ENCODE data around the gene ETFB.

ETFB gene

GRCh38 chr19:51364200-51365106 lies 1.7 kb downstream of the ETFB start:
- no peaks in the 10 kb centered on the region for H3K9me3 ChIP-seq (ENCODE audit: control insufficient read depth, insufficient read depth, low read length)
- peak overlapping the region; percentile 25 for H3K27ac ChIP-seq (ENCODE audit: low read depth, low read length)
- no peaks in the 10 kb centered on the region for H3K36me3 ChIP-seq (ENCODE audit: control insufficient read depth, insufficient read depth, low read length)
- no peak overlapping the region for H3K4me3 ChIP-seq (ENCODE audit: low read depth, low read length)
- no peak overlapping the region for H3K9ac ChIP-seq (ENCODE audit: low read depth, low read length)
- no peaks in the 10 kb centered on the region for H3K27me3 ChIP-seq (ENCODE audit: control insufficient read depth, insufficient read depth, low read length)
- peaks cover 21% of the 10 kb centered on the region for H3K4me1 ChIP-seq (ENCODE audit: control insufficient read depth, insufficient read depth, low read length)

DNA sequence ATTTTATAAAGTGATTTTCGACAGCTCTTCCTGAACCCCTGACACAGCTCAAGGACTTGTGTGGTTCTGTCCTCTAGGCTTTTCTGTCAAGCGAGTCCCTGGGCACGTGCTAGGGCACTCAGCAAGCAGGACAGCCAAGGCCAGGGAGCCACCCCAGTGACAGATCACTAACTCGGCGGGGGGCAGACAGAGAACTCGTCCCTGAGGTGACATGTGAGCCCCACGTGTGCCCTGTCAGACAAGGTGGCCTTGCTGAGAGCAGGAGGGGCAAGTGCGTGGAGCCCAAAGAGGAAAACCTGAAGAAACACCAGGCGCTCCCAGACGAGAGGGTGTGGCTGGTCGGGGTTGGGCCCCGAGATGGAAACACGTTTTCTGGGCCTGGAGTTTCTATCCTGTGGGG lies 4.9 kb downstream of the ETFB start:
- Histone ChIP-seq H3K27me3 (ENCODE audit: control insufficient read depth, insufficient read depth, low read length) (no peaks in the 10 kb centered on the region), H3K4me1 (ENCODE audit: control insufficient read depth, insufficient read depth, low read length) (peaks cover 14% of the 10 kb centered on the region), H3K9me3 (ENCODE audit: control insufficient read depth, insufficient read depth, low read length) (no peaks in the 10 kb centered on the region), H3K36me3 (ENCODE audit: control insufficient read depth, insufficient read depth, low read length) (no peaks in the 10 kb centered on the region), H3K9ac (ENCODE audit: low read depth, low read length) (no peak overlapping the region), H3K27ac (ENCODE audit: low read depth, low read length) (no peak overlapping the region), H3K4me3 (ENCODE audit: low read depth, low read length) (no peak overlapping the region)

GRCh38 chr19:51359294-51359693 lies 6.9 kb downstream of the ETFB start:
- Histone ChIP-seq H3K9ac (ENCODE audit: low read depth, low read length) (no peak overlapping the region), H3K4me1 (ENCODE audit: control insufficient read depth, insufficient read depth, low read length) (peaks cover 12% of the 10 kb centered on the region), H3K4me3 (ENCODE audit: low read depth, low read length) (no peak overlapping the region), H3K9me3 (ENCODE audit: control insufficient read depth, insufficient read depth, low read length) (no peaks in the 10 kb centered on the region), H3K27me3 (ENCODE audit: control insufficient read depth, insufficient read depth, low read length) (no peaks in the 10 kb centered on the region), H3K36me3 (ENCODE audit: control insufficient read depth, insufficient read depth, low read length) (no peaks in the 10 kb centered on the region), H3K27ac (ENCODE audit: low read depth, low read length) (no peak overlapping the region)

DNA sequence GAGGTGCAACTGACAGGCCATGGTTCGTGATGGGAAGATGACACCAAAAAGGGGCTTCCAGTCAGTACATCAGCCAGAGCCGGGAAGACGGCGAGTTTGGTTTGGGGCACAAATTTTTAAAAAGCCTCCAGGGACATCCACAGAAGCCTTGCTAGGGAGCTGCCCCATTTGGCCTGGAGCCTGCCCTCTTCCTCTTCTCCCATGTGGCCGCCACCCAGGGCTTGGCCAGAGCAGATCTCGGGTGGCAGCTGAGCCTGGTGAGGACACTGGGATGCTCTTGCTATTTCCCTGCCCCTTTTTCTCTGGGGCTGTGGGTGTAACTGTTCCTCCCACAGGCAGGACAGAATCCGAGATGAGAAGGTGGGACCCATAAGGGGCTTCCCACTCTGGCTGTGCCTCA lies 8.2 kb downstream of the ETFB start:
- H3K27me3 ChIP-seq (ENCODE audit: control insufficient read depth, insufficient read depth, low read length) = no peaks in the 10 kb centered on the region
- no peak overlapping the region for H3K27ac ChIP-seq (ENCODE audit: low read depth, low read length)
- peaks cover 15% of the 10 kb centered on the region for H3K4me1 ChIP-seq (ENCODE audit: control insufficient read depth, insufficient read depth, low read length)
- no peak overlapping the region for H3K9ac ChIP-seq (ENCODE audit: low read depth, low read length)
- H3K36me3 ChIP-seq (ENCODE audit: control insufficient read depth, insufficient read depth, low read length) = no peaks in the 10 kb centered on the region
- H3K4me3 ChIP-seq (ENCODE audit: low read depth, low read length) = no peak overlapping the region
- no peaks in the 10 kb centered on the region for H3K9me3 ChIP-seq (ENCODE audit: control insufficient read depth, insufficient read depth, low read length)

- peaks cover under 1% of the 10 kb centered on the region; the same call in 1 of the 2 replicates for H3K36me3 ChIP-seq (ENCODE audit: control insufficient read depth, insufficient read depth, low read length)
- no peaks in the 10 kb centered on the region for H3K9me3 ChIP-seq (ENCODE audit: control insufficient read depth, insufficient read depth, low read length)
- H3K9ac ChIP-seq (ENCODE audit: low read depth, low read length) = no peak overlapping the region
- peaks cover 10% of the 10 kb centered on the region for H3K4me1 ChIP-seq (ENCODE audit: control insufficient read depth, insufficient read depth, low read length)
- H3K27ac ChIP-seq (ENCODE audit: low read depth, low read length) = no peak overlapping the region
- H3K27me3 ChIP-seq (ENCODE audit: control insufficient read depth, insufficient read depth, low read length) = no peaks in the 10 kb centered on the region
- no peak overlapping the region for H3K4me3 ChIP-seq (ENCODE audit: low read depth, low read length)
These were observed 9.9 kb downstream of the ETFB start for GRCh38 chr19:51356159-51356801.

DNA sequence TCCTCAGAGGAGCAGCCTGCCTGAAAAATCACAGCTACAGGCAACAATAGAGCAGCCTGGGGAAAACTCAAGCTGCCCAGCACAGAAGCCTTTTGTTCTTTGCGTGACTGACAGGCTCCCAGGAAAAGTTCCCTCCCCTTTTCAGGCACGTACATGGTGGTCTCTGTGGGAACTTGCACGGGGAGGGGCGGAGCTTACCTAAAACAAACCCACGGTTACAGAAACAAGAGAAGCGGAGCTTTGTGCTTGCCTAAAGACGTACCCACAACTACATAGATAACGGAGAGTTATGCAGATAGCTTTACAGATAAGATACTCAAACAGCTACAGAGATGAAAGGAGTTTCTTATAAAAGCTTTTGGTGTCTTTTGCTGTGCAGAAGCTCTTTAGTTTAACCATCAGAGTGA lies 11.4 kb downstream of the ETFB start:
- H3K36me3 ChIP-seq (ENCODE audit: control insufficient read depth, insufficient read depth, low read length) = peaks cover 8% of the 10 kb centered on the region
- H3K9me3 ChIP-seq (ENCODE audit: control insufficient read depth, insufficient read depth, low read length) = no peaks in the 10 kb centered on the region
- H3K4me3 ChIP-seq (ENCODE audit: low read depth, low read length) = no peak overlapping the region
- H3K4me1 ChIP-seq (ENCODE audit: control insufficient read depth, insufficient read depth, low read length) = peaks cover 10% of the 10 kb centered on the region
- no peak overlapping the region for H3K9ac ChIP-seq (ENCODE audit: low read depth, low read length)
- H3K27ac ChIP-seq (ENCODE audit: low read depth, low read length) = peak overlapping the region; percentile 83
- no peaks in the 10 kb centered on the region for H3K27me3 ChIP-seq (ENCODE audit: control insufficient read depth, insufficient read depth, low read length)

- Histone ChIP-seq H3K27me3 (ENCODE audit: control insufficient read depth, insufficient read depth, low read length) (no peaks in the 10 kb centered on the region), H3K9ac (ENCODE audit: low read depth, low read length) (no peak overlapping the region), H3K36me3 (ENCODE audit: control insufficient read depth, insufficient read depth, low read length) (peaks cover 8% of the 10 kb centered on the region), H3K9me3 (ENCODE audit: control insufficient read depth, insufficient read depth, low read length) (no peaks in the 10 kb centered on the region), H3K4me3 (ENCODE audit: low read depth, low read length) (no peak overlapping the region), H3K27ac (ENCODE audit: low read depth, low read length) (peak overlapping the region; percentile 83), H3K4me1 (ENCODE audit: control insufficient read depth, insufficient read depth, low read length) (peaks cover 10% of the 10 kb centered on the region)
These were observed 12.0 kb downstream of the ETFB start for GRCh38 chr19:51354103-51354741.

DNA sequence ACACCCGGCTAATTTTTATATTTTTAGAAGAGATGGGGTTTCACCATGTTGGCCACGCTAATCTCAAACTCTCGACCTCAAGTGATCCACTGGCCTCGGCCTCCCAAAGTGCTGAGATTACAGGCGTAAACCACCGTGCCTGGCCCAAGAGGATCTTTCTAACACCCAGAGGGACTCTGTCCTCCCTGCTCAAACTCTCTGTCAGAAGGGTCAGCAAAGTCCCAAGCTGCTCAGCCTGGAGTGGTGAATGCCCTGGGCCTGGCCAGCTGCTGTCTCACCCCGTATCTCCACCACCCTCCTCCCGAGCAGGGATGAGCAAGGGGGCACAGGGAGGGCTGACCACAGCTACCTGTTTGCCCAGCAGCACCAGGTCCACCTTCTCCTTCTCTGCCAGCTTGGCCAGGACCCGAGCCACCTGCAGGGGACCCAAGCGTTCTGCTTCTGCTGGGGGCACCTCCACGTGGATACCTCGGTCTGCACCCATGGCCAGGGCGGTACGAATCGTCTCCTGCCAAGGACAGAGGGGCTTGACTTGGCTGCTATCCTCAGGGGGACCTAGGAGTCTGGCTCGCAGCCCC lies 13.3 kb downstream of the ETFB start:
- H3K27ac ChIP-seq (ENCODE audit: low read depth, low read length) = no peak overlapping the region
- no peaks in the 10 kb centered on the region for H3K9me3 ChIP-seq (ENCODE audit: control insufficient read depth, insufficient read depth, low read length)
- no peaks in the 10 kb centered on the region for H3K27me3 ChIP-seq (ENCODE audit: control insufficient read depth, insufficient read depth, low read length)
- no peak overlapping the region for H3K4me3 ChIP-seq (ENCODE audit: low read depth, low read length)
- no peak overlapping the region for H3K9ac ChIP-seq (ENCODE audit: low read depth, low read length)
- H3K36me3 ChIP-seq (ENCODE audit: control insufficient read depth, insufficient read depth, low read length) = peaks cover 8% of the 10 kb centered on the region
- peaks cover 10% of the 10 kb centered on the region for H3K4me1 ChIP-seq (ENCODE audit: control insufficient read depth, insufficient read depth, low read length)

GRCh38 chr19:51351266-51351990 lies 14.8 kb downstream of the ETFB start:
- Histone ChIP-seq H3K36me3 (ENCODE audit: control insufficient read depth, insufficient read depth, low read length) (peaks cover 8% of the 10 kb centered on the region), H3K27ac (ENCODE audit: low read depth, low read length) (no peak overlapping the region), H3K4me1 (ENCODE audit: control insufficient read depth, insufficient read depth, low read length) (peaks cover 10% of the 10 kb centered on the region), H3K4me3 (ENCODE audit: low read depth, low read length) (no peak overlapping the region), H3K9me3 (ENCODE audit: control insufficient read depth, insufficient read depth, low read length) (no peaks in the 10 kb centered on the region), H3K9ac (ENCODE audit: low read depth, low read length) (no peak overlapping the region), H3K27me3 (ENCODE audit: control insufficient read depth, insufficient read depth, low read length) (no peaks in the 10 kb centered on the region)

DNA sequence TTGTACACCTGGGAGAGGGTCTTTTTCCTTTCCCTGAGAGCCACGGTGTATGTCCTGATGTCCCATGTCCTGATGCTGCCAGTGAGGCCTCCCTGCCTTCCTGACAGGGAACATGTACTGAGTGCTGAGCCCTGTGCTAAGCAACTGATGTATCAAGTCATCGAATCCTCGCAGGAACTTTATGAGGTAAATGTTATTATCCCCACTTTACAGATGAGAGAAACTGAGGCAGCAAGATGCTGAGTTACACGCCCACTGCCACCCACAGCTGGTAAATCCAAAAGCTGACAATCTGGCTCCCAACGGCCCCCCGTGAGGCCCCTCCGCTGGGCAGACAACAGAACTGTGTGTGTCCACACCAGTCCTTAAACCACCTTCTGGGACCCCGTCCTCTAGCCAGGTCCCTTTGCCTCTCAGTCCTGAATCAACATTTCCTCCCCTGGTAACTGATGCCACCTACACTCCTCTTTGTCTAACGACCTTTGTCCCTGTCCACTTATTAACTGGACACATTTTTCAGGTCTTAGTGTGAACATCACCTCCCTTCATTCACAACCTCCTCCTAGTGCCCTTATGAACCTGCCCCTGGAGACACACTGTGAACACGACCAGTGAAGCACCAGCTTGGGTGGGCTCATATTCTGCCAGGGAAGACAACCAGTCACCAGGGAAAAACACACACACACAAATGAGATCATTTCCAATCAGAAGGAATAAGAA lies 18.8 kb downstream of the ETFB start:
- H3K4me3 ChIP-seq (ENCODE audit: low read depth, low read length) = no peak overlapping the region
- no peak overlapping the region for H3K9ac ChIP-seq (ENCODE audit: low read depth, low read length)
- H3K4me1 ChIP-seq (ENCODE audit: control insufficient read depth, insufficient read depth, low read length) = peaks cover 5% of the 10 kb centered on the region
- no peak overlapping the region for H3K27ac ChIP-seq (ENCODE audit: low read depth, low read length)
- H3K9me3 ChIP-seq (ENCODE audit: control insufficient read depth, insufficient read depth, low read length) = no peaks in the 10 kb centered on the region
- no peaks in the 10 kb centered on the region for H3K27me3 ChIP-seq (ENCODE audit: control insufficient read depth, insufficient read depth, low read length)
- H3K36me3 ChIP-seq (ENCODE audit: control insufficient read depth, insufficient read depth, low read length) = peaks cover 16% of the 10 kb centered on the region
